ENCODE results near the gene SH3RF2.

GRCh38 chr5:145991044-145991575, 54.7 kb downstream of the SH3RF2 start:
- no peak for TF ChIP-seq EZH2 (IDR thresholded peaks at IDR 0.05)
- TF ChIP-seq POLR2AphosphoS5 (IDR thresholded peaks at IDR 0.05; ENCODE audit: borderline replicate concordance, low read depth, low read length) = no peak
